ENCODE results near the gene OST4. TPM values are rescaled to one million over a fixed set of nuclear protein-coding genes. Genes with fewer than 3 reads are reported as not detected.

OST4 gene
- total and polyA plus RNA-seq, 10 of the 15 experiments (the other 5 are each of a cell fraction or from before 2014, with no cell fraction given) = 270 to 1,543 (median 523) TPM

- Histone ChIP-seq H3K36me3 (ENCODE audit: control insufficient read depth in 2 of 2, insufficient read depth in 2 of 2, low read length in 1 of 2) (no peaks in the 10 kb centered on the region; a peak in 1 of 4 replicates), H3K4me3 (no peak overlapping the region), H3K9ac (ENCODE audit: control insufficient read depth, insufficient read depth, low read length) (no peak overlapping the region), H3K27ac (ENCODE audit: control insufficient read depth, insufficient read depth) (no peak overlapping the region), H3K4me1 (ENCODE audit: control insufficient read depth, insufficient read depth, low read length) (no peaks in the 10 kb centered on the region), H3K9me3 (replicated peaks; ENCODE audit: control insufficient read depth, insufficient read depth, low read length) (no peaks in the 10 kb centered on the region), H3K79me2 (ENCODE audit: control insufficient read depth, insufficient read depth, low read length) (no peaks in the 10 kb centered on the region), H3K4me2 (ENCODE audit: control insufficient read depth, insufficient read depth) (no peak overlapping the region), H3K27me3 (replicated peaks in 1 of 2; ENCODE audit: control insufficient read depth in 2 of 2, insufficient read depth in 2 of 2, low read length in 1 of 2) (no peaks in the 10 kb centered on the region), H4K20me1 (ENCODE audit: control insufficient read depth, insufficient read depth) (no peaks in the 10 kb centered on the region), H2AFZ (ENCODE audit: control insufficient read depth, low read depth, low read length) (no peak overlapping the region)
- no peak for DNase-seq (ENCODE audit: low read depth, low spot score)
- no TSS peak for BruUV-seq (replicated peaks)
- POLR2A ChIA-PET = no interaction called here
- intact Hi-C loops (cut with micrococcal nuclease; ENCODE audit: unreplicated experiment) = no loop called here
- CTCF ChIA-PET = interaction anchor here (1.1 to 9.3 kb wide), 4 partner anchors 70 to 201 kb away, joined by 3 to 132 read pairs (median 43); partner anchors contain the start of gene TRIM54
- SMC1A ChIA-PET (ENCODE audit: uncharacterized antibody, unreplicated experiment) = interaction anchor here (1.0 to 2.3 kb wide), 4 partner anchors 12 to 201 kb away, joined by 3 to 8 read pairs (median 4); no protein-coding TSS in a partner anchor
- RAD21 ChIA-PET (ENCODE audit: unreplicated experiment) = interaction anchor here (0.5 to 2.5 kb wide), 3 partner anchors 21 to 177 kb away, joined by 3 to 11 read pairs (median 3); no protein-coding TSS in a partner anchor
- in situ Hi-C loops (cut with MboI) = no loop called here
- ATAC-seq = no peak
- WGBS (ENCODE audit: insufficient coverage, insufficient replicate concordance, low lambda C conversion rate, missing lambda C conversion rate) = 46% methylated on average over 5 of the region's 5 CpGs
- TF ChIP-seq E2F8 (IDR thresholded peaks at IDR 0.05; ENCODE audit: low read depth, partially characterized antibody) (no peak), RELA (IDR thresholded peaks at IDR 0.05; ENCODE audit: borderline replicate concordance, partially characterized antibody) (no peak), STAT1 (conservative IDR thresholded peaks at IDR 0.05) (no peak), FOXM1 (IDR thresholded peaks at IDR 0.05; ENCODE audit: low read depth, low read length) (no peak), BCLAF1 (IDR thresholded peaks at IDR 0.05) (no peak), SUZ12 (IDR thresholded peaks at IDR 0.05; ENCODE audit: unreplicated experiment) (no peak), E2F4 (IDR thresholded peaks at IDR 0.05; ENCODE audit: low read depth, low read length) (no peak), NFIC (IDR thresholded peaks at IDR 0.05; ENCODE audit: low read depth, low read length) (no peak), ZNF384 (IDR thresholded peaks at IDR 0.05; ENCODE audit: borderline replicate concordance, low read depth, low read length) (no peak), ZNF217 (IDR thresholded peaks at IDR 0.05) (no peak), POLR2A (IDR thresholded peaks at IDR 0.05; ENCODE audit: low read depth, low read length) (no peak), HDAC6 (IDR thresholded peaks at IDR 0.05; ENCODE audit: unreplicated experiment) (no peak), MYB (IDR thresholded peaks at IDR 0.05; ENCODE audit: borderline replicate concordance, low read depth, low read length) (no peak), RBBP5 (conservative IDR thresholded peaks at IDR 0.05) (no peak), JUNB (IDR thresholded peaks at IDR 0.05) (no peak), CBX5 (IDR thresholded peaks at IDR 0.05; ENCODE audit: low read depth) (no peak)
- no peak for FAIRE-seq
These were observed 30.9 kb upstream of the OST4 start for GRCh38 chr2:27102329-27102728.
